KBM-7 (cell line): Measurements from ENCODE around the gene TCTN1.

Experiments used
- DNase-seq: peaks from one replicate; pipeline ENCODE4 v3.0.0-alpha.2; 2015
- in situ Hi-C: fragments of 300-500 bp; cut with MboI; formaldehyde crosslinking; loops from 2 replicates; pipeline ENCODE4 v1.14.3; 2020; ENCODE audit warnings: low sequenced_read_pairs, low pct_unique_long_range_greater_than_20kb, mixed read lengths

The TCTN1 gene

DNA sequence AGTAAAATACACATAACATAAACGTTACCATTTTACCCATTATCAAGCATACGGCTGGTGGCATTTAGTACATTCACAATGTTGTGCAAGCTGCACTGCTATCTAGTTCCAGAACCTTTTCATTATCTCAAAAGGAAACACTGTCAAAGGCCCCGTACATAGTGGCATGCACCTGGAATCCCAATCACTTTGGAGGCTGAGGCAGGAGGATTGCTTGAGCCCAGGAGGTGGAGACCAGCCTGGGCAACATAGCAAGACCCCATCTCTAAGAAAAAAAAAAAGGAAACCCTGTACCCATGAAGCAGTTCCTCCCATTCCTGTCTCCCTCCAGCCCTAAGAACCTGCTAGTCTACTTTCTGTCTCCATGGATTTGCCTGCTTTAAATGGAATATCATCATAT is 82.4 kb downstream of the TCTN1 start:
- in situ Hi-C loops: no loop called here

DNA sequence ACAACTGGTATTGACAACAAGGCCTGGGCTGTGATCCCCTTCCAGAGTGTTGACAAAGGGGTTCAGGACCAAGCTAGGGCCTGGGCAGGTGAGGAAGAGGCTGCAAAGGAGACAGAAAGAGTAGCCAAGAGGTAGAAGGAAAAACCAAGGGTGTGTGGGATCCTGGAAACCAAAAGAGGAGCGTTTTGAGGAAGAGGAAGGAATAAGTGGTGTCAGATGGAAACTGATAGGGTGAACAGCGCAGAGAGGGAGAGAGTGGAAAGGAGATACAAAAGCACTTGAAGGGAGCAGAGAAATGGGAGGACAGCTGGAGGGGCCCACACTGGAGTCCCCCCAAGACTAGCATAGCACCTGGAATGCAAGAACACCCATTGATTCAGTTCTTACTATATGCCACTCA is 83.3 kb downstream of the TCTN1 start:
- in situ Hi-C loops: no loop called here
- DNase-seq: no peak

More for the DNA sequence above, 82.4 kb downstream of the TCTN1 start:
- DNase-seq: no peak

DNA sequence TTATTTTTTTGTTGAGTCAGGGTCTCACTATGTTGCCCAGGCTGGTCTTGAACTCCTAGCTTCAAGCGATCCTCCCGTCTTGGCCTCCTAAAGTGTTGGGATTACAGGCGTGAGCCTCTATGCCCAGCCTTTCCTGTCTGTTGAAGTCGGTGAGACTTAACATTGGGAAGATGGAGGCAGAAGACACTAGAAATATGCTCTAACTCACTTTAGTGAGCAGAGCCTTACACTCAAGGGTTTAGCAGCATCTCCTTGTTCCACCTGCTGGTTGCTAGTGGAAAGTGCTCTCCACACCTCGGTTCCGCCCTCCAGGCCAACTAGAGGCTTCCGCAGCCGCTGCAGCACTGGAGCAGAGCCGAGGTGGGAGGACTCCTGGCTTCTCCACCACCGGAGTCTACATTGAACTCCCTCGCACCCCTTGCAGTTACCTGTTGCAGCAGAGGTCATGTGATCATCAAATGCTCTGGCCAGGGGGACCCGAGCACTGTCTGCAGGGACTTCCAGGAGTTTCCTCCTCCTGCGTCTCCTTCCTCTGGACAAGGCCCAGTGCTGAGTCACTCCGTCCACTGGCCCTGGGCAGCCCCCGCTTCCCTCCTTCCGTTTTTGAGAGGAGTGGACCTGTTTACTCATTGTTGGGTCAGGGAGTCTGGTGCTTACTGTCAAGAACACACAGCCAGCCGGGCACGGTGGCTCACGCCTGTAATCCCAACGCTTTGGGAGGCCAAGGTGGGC is 84.4 kb downstream of the TCTN1 start:
- in situ Hi-C loops: no loop called here
- peak; percentile 94 for DNase-seq
